NCI-H524 (cell line): ENCODE measurements around the gene USP7.
"Not testable (repeated sequence)": the region's sequence is repeated elsewhere in the genome, so short reads cannot be mapped to it uniquely, and the experiment has no call there.

Experiments
- DNase-seq, 2 experiments: peaks; one replicate each; lab custom pipeline; 2025; lab: John Stamatoyannopoulos, UW

USP7 gene

DNA sequence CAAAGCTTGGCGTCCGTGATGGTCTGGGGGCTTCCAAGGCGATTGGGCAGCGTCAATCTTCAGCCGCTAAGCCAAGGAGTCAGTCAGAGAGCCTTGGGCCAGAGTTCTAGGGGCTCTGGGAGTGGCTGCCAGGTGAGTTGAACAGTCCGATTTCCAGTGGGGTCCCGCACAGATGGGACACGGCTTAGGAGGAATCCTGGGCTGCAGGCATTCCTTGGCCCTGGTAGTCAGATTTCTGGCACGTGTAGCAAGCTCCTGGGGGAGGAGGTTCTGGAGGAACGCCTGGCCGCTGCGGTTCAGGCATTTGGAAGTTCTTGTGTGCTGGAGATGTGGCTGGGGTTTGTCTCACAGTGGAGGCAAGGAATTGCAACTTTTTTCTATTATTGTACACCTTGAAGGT, 120.4 kb downstream of the USP7 start:
- DNase-seq = not testable (repeated sequence)
